SIG-M5 (cell line): ENCODE data around the gene ZNF219.
"Not testable (repeated sequence)": the region's sequence is repeated elsewhere in the genome, so short reads cannot be mapped to it uniquely, and the experiment has no call there.

Experiments used
- DNase-seq: peaks from one replicate; lab custom pipeline; 2025; lab: John Stamatoyannopoulos, UW

Gene ZNF219

GRCh38 chr14:21043974-21044618, 54.4 kb downstream of the ZNF219 start:
- no peak for DNase-seq

GRCh38 chr14:21043387-21043973, 55.0 kb downstream of the ZNF219 start:
- DNase-seq, result no peak

GRCh38 chr14:21042918-21043317, 55.5 kb downstream of the ZNF219 start:
- no peak for DNase-seq

- DNase-seq, result no peak
Measured at GRCh38 chr14:21041676-21042433, 56.6 kb downstream of the ZNF219 start, which contains the start of gene RNASE7. Gene RNASE7 (plus strand): TSS chr14:21042362. CDS start chr14:21042993, 631 bp downstream.

GRCh38 chr14:21040941-21041340, 57.5 kb downstream of the ZNF219 start:
- not testable (repeated sequence) for DNase-seq

- no peak for DNase-seq
Measured at GRCh38 chr14:21040370-21040925, 58.0 kb downstream of the ZNF219 start.
